ENCODE results near the gene LGR6.

Gene LGR6, protein sequence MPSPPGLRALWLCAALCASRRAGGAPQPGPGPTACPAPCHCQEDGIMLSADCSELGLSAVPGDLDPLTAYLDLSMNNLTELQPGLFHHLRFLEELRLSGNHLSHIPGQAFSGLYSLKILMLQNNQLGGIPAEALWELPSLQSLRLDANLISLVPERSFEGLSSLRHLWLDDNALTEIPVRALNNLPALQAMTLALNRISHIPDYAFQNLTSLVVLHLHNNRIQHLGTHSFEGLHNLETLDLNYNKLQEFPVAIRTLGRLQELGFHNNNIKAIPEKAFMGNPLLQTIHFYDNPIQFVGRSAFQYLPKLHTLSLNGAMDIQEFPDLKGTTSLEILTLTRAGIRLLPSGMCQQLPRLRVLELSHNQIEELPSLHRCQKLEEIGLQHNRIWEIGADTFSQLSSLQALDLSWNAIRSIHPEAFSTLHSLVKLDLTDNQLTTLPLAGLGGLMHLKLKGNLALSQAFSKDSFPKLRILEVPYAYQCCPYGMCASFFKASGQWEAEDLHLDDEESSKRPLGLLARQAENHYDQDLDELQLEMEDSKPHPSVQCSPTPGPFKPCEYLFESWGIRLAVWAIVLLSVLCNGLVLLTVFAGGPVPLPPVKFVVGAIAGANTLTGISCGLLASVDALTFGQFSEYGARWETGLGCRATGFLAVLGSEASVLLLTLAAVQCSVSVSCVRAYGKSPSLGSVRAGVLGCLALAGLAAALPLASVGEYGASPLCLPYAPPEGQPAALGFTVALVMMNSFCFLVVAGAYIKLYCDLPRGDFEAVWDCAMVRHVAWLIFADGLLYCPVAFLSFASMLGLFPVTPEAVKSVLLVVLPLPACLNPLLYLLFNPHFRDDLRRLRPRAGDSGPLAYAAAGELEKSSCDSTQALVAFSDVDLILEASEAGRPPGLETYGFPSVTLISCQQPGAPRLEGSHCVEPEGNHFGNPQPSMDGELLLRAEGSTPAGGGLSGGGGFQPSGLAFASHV

DNA sequence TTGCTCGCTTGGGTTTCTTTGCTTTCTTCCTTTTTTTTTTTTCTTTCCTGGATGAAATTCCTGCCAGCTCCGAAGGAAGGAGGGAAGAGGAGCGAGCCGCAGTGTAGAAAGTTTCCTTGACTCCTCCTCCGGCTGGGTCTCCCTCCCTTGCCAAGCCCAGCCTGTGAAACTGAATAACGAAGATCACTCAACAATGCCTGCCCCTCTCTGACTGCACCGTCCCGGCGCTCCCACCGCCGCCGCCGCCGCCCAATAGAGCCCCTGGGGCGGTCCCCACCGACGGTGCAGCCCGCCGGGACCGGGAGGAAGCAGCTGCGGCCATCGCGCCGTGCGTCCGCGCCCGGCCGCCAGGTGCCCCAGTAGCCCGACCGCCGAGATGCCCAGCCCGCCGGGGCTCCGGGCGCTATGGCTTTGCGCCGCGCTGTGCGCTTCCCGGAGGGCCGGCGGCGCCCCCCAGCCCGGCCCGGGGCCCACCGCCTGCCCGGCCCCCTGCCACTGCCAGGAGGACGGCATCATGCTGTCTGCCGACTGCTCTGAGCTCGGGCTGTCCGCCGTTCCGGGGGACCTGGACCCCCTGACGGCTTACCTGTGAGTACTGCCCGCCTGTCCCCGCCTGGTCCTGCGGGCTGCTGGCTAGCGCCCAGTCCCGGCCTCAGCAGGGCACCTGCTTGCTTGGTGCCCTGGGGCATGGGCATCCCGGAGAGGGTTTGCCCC is at the start of gene LGR6:
Gene LGR6 (plus strand): TSS at position 186 of the 714 bp plus-strand sequence. CDS start 191 bp downstream, at position 377.
- ChIA-PET POLR2A (interaction anchor here (0.8 kb wide), 1 partner anchor 148 kb away, joined by 4 read pairs; the partner anchor contains the start of gene UBE2T), CTCF (interaction anchor here (0.7 to 10.5 kb wide), 32 partner anchors 7 to 547 kb away, joined by 3 to 155 read pairs (median 6); partner anchors contain the start of genes GPR37L1 and UBE2T)
- Histone ChIP-seq H3K4me1 (ENCODE audit: control insufficient read depth, insufficient read depth, low read length) (no peaks in the 10 kb centered on the region), H3K9me3 (ENCODE audit: control insufficient read depth, insufficient read depth, low read depth, low read length) (no peaks in the 10 kb centered on the region), H3K4me3 (ENCODE audit: low read depth, low read length) (no peak within 1 kb of the TSS), H3K36me3 (ENCODE audit: control insufficient read depth in 2 of 2, insufficient read depth in 1 of 2, low read length in 2 of 2) (no peaks in the 10 kb centered on the region), H3K27ac (ENCODE audit: extremely low read depth, low read depth, low read length) (no peak within 1 kb of the TSS)
- TF ChIP-seq ZNF132 (tag by site-specific recombination; IDR thresholded peaks at IDR 0.05; ENCODE audit: borderline replicate concordance) (no peak), GFI1B (tag by site-specific recombination; IDR thresholded peaks at IDR 0.05) (no peak), ZBTB17 (tag by site-specific recombination; IDR thresholded peaks at IDR 0.05) (no peak), ZNF184 (tag by site-specific recombination; IDR thresholded peaks at IDR 0.05) (no peak), ZBTB1 (tag by site-specific recombination; IDR thresholded peaks at IDR 0.05) (no peak), ZNF335 (tag by site-specific recombination; conservative IDR thresholded peaks at IDR 0.05) (no peak), EGR2 (tag by site-specific recombination; IDR thresholded peaks at IDR 0.05; ENCODE audit: low read depth) (no peak), ZNF112 (tag by site-specific recombination; IDR thresholded peaks at IDR 0.05) (no peak), ZNF585B (tag by site-specific recombination; IDR thresholded peaks at IDR 0.05) (no peak), GLI4 (tag by site-specific recombination; IDR thresholded peaks at IDR 0.05) (no peak), ZSCAN16 (tag by site-specific recombination; IDR thresholded peaks at IDR 0.05) (no peak)
- TF ChIP-seq, protein P1, sequence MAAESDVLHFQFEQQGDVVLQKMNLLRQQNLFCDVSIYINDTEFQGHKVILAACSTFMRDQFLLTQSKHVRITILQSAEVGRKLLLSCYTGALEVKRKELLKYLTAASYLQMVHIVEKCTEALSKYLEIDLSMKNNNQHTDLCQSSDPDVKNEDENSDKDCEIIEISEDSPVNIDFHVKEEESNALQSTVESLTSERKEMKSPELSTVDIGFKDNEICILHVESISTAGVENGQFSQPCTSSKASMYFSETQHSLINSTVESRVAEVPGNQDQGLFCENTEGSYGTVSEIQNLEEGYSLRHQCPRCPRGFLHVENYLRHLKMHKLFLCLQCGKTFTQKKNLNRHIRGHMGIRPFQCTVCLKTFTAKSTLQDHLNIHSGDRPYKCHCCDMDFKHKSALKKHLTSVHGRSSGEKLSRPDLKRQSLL (tag by site-specific recombination; IDR thresholded peaks at IDR 0.05) = no peak
- TF ChIP-seq, protein P2, sequence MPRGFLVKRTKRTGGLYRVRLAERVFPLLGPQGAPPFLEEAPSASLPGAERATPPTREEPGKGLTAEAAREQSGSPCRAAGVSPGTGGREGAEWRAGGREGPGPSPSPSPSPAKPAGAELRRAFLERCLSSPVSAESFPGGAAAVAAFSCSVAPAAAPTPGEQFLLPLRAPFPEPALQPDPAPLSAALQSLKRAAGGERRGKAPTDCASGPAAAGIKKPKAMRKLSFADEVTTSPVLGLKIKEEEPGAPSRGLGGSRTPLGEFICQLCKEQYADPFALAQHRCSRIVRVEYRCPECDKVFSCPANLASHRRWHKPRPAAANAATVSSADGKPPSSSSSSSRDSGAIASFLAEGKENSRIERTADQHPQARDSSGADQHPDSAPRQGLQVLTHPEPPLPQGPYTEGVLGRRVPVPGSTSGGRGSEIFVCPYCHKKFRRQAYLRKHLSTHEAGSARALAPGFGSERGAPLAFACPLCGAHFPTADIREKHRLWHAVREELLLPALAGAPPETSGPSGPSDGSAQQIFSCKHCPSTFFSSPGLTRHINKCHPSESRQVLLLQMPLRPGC (tag by site-specific recombination; IDR thresholded peaks at IDR 0.05) = no peak
- TF ChIP-seq, protein P3, sequence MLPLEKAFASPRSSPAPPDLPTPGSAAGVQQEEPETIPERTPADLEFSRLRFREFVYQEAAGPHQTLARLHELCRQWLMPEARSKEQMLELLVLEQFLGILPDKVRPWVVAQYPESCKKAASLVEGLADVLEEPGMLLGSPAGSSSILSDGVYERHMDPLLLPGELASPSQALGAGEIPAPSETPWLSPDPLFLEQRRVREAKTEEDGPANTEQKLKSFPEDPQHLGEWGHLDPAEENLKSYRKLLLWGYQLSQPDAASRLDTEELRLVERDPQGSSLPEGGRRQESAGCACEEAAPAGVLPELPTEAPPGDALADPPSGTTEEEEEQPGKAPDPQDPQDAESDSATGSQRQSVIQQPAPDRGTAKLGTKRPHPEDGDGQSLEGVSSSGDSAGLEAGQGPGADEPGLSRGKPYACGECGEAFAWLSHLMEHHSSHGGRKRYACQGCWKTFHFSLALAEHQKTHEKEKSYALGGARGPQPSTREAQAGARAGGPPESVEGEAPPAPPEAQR (tag by site-specific recombination; IDR thresholded peaks at IDR 0.05) = no peak
- TF ChIP-seq, protein P4, sequence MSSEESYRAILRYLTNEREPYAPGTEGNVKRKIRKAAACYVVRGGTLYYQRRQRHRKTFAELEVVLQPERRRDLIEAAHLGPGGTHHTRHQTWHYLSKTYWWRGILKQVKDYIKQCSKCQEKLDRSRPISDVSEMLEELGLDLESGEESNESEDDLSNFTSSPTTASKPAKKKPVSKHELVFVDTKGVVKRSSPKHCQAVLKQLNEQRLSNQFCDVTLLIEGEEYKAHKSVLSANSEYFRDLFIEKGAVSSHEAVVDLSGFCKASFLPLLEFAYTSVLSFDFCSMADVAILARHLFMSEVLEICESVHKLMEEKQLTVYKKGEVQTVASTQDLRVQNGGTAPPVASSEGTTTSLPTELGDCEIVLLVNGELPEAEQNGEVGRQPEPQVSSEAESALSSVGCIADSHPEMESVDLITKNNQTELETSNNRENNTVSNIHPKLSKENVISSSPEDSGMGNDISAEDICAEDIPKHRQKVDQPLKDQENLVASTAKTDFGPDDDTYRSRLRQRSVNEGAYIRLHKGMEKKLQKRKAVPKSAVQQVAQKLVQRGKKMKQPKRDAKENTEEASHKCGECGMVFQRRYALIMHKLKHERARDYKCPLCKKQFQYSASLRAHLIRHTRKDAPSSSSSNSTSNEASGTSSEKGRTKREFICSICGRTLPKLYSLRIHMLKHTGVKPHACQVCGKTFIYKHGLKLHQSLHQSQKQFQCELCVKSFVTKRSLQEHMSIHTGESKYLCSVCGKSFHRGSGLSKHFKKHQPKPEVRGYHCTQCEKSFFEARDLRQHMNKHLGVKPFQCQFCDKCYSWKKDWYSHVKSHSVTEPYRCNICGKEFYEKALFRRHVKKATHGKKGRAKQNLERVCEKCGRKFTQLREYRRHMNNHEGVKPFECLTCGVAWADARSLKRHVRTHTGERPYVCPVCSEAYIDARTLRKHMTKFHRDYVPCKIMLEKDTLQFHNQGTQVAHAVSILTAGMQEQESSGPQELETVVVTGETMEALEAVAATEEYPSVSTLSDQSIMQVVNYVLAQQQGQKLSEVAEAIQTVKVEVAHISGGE (tag by site-specific recombination; conservative IDR thresholded peaks at IDR 0.05; ENCODE audit: low read depth) = no peak
- TF ChIP-seq, protein P5, sequence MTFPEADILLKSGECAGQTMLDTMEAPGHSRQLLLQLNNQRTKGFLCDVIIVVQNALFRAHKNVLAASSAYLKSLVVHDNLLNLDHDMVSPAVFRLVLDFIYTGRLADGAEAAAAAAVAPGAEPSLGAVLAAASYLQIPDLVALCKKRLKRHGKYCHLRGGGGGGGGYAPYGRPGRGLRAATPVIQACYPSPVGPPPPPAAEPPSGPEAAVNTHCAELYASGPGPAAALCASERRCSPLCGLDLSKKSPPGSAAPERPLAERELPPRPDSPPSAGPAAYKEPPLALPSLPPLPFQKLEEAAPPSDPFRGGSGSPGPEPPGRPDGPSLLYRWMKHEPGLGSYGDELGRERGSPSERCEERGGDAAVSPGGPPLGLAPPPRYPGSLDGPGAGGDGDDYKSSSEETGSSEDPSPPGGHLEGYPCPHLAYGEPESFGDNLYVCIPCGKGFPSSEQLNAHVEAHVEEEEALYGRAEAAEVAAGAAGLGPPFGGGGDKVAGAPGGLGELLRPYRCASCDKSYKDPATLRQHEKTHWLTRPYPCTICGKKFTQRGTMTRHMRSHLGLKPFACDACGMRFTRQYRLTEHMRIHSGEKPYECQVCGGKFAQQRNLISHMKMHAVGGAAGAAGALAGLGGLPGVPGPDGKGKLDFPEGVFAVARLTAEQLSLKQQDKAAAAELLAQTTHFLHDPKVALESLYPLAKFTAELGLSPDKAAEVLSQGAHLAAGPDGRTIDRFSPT (tag by site-specific recombination; IDR thresholded peaks at IDR 0.05) = no peak
